Transverse colon (tissue), 4 donors: ENCODE measurements around the gene RNF126.

Source experiments
- CTCF ChIP-seq, 5 experiments: fragments of 200-600 bp in 3 of 5; fragments of 450-650 bp in 2 of 5; sonication (generic) in 3 of 5; IDR thresholded peaks; 1 replicate in 2 of 5; 2 replicates in 3 of 5; pipeline ENCODE4 v1.5.1; 2016 to 2017; ENCODE audit warnings: antibody characterized with exemption in 5 of 5, inconsistent platforms in 3 of 5, mild to moderate bottlenecking in 2 of 5, moderate library complexity in 1 of 5
- EP300 ChIP-seq: sonication (generic); formaldehyde crosslinking; IDR thresholded peaks from one replicate; pipeline ENCODE4 v1.6.1; 2017; ENCODE audit warnings: antibody characterized with exemption, low read depth
- POLR2A ChIP-seq: fragments of 450-650 bp; IDR thresholded peaks from one replicate; pipeline ENCODE4 v1.6.1; 2016; ENCODE audit warnings: antibody characterized with exemption, mild to moderate bottlenecking, moderate library complexity
- POLR2AphosphoS5 ChIP-seq, 3 donors: sonication (generic); formaldehyde crosslinking; IDR thresholded peaks; one replicate each; pipeline ENCODE4 v1.6.1; 2016; ENCODE audit warnings: antibody characterized with exemption in 3 of 3

- no peak for TF ChIP-seq POLR2AphosphoS5 (IDR thresholded peaks at IDR 0.05)
- TF ChIP-seq POLR2A, result no peak
- TF ChIP-seq EP300, result no peak
- TF ChIP-seq CTCF (IDR thresholded peaks at IDR 0.05), result no peak
Observed at GRCh38 chr19:688214-688613, 25.2 kb upstream of the RNF126 start.
